Right lobe of liver (tissue), 4 donors: ENCODE measurements around the gene NAA40.

ENCODE experiments used
- POLR2A ChIP-seq: fragments of 450-650 bp; IDR thresholded peaks from one replicate; pipeline ENCODE4 v1.6.1; 2017; ENCODE audit warnings: antibody characterized with exemption, mild to moderate bottlenecking
- TF ChIP-seq, protein P1 (sequence below), 4 donors: fragments of 200-600 bp in 3 of 4; fragments of 450-650 bp in 1 of 4; IDR thresholded peaks; one replicate each; pipeline versions ENCODE4 v1.5.1 to v1.8.0; 2016 to 2022; ENCODE audit warnings: antibody characterized with exemption in 4 of 4, mild to moderate bottlenecking in 2 of 4
- donor health status: DM: no; HTN: no; CAD: no.
- donor health status: DM: no; HTN: no; CAD: no.
- donor health status: DM: no; HTN: yes; CAD: no.

DNA sequence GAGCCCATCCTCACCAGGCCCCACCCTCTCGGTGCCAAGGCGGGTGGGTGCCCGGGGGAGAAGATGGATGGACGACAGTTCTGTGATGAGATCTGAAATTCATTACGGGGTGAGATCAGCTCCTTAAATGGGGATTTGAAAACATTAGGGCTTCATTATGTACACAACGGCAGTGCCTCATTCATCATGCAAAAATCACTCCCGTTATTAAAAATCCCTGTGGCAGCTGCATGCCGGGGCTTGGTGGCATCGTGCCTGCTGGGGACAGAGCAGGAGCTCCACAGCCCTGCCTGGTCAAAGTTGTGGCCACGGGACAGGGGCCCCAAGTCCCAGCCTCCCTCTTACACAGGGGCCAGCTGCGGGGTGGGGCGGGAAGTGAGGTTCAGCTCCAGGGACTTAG, 67.6 kb downstream of the NAA40 start:
- TF ChIP-seq, protein P1, sequence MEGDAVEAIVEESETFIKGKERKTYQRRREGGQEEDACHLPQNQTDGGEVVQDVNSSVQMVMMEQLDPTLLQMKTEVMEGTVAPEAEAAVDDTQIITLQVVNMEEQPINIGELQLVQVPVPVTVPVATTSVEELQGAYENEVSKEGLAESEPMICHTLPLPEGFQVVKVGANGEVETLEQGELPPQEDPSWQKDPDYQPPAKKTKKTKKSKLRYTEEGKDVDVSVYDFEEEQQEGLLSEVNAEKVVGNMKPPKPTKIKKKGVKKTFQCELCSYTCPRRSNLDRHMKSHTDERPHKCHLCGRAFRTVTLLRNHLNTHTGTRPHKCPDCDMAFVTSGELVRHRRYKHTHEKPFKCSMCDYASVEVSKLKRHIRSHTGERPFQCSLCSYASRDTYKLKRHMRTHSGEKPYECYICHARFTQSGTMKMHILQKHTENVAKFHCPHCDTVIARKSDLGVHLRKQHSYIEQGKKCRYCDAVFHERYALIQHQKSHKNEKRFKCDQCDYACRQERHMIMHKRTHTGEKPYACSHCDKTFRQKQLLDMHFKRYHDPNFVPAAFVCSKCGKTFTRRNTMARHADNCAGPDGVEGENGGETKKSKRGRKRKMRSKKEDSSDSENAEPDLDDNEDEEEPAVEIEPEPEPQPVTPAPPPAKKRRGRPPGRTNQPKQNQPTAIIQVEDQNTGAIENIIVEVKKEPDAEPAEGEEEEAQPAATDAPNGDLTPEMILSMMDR (IDR thresholded peaks at IDR 0.05) = no peak
- TF ChIP-seq POLR2A = no peak
